GM23338 (cell line): ENCODE results near the gene NT5DC3. TPM values are rescaled to one million over a fixed set of nuclear protein-coding genes. Genes with fewer than 3 reads are reported as not detected.

Source experiments
- ATAC-seq: fragments of 200-7000 bp; cut with Tn5 transposase; 3 replicates; pipeline ENCODE4 v1.9.1; 2020
- DNase-seq: peaks from one replicate; pipeline ENCODE4 v3.0.0-alpha.2; 2015; ENCODE audit warnings: low spot score
- H2AFZ ChIP-seq: fragments of 200-600 bp; sonication (generic); 2 replicates; pipeline ENCODE4 v1.8.0; 2016; ENCODE audit warnings: antibody characterized with exemption, mild to moderate bottlenecking, moderate library complexity
- H3F3A ChIP-seq: fragments of 200-600 bp; sonication (generic); replicated peaks from 2 replicates; pipeline ENCODE4 v1.8.0; 2017; ENCODE audit warnings: antibody characterized with exemption, mixed run types, low read depth
- H3K27ac ChIP-seq: fragments of 200-600 bp; sonication (generic); 2 replicates; pipeline ENCODE4 v1.6.1; 2016; ENCODE audit warnings: low read depth
- H3K27me3 ChIP-seq: fragments of 200-600 bp; sonication (generic); 2 replicates; pipeline ENCODE4 v1.8.0; 2016; ENCODE audit warnings: mild to moderate bottlenecking, mixed run types, moderate library complexity; ENCODE audit not compliant: insufficient read depth
- H3K36me3 ChIP-seq: fragments of 200-600 bp; sonication (generic); 2 replicates; pipeline ENCODE4 v1.8.0; 2016; ENCODE audit warnings: mild to moderate bottlenecking; ENCODE audit not compliant: insufficient read depth
- H3K4me1 ChIP-seq: fragments of 200-600 bp; sonication (generic); 2 replicates; pipeline ENCODE4 v1.8.0; 2016; ENCODE audit warnings: mild to moderate bottlenecking, moderate library complexity; ENCODE audit not compliant: insufficient read depth
- H3K4me2 ChIP-seq: fragments of 200-600 bp; sonication (generic); 2 replicates; pipeline ENCODE4 v1.7.1; 2017; ENCODE audit warnings: mixed run types
- H3K4me3 ChIP-seq: fragments of 200-600 bp; sonication (generic); 2 replicates; pipeline ENCODE4 v1.6.1; 2016; ENCODE audit warnings: mixed run types
- H3K79me2 ChIP-seq: fragments of 200-600 bp; sonication (generic); replicated peaks from 2 replicates; pipeline ENCODE4 v1.8.0; 2017; ENCODE audit warnings: mild to moderate bottlenecking; ENCODE audit not compliant: insufficient read depth
- H3K9me2 ChIP-seq: fragments of 200-600 bp; sonication (generic); 2 replicates; pipeline ENCODE4 v1.8.0; 2017; ENCODE audit not compliant: insufficient read depth
- H4K20me1 ChIP-seq: fragments of 200-600 bp; sonication (generic); replicated peaks from 2 replicates; pipeline ENCODE4 v1.8.0; 2017; ENCODE audit warnings: mild to moderate bottlenecking; ENCODE audit not compliant: insufficient read depth
- H3K27ac Mint-ChIP-seq: 2 replicates; pipeline ENCODE4 v1.8.0; 2020; ENCODE audit warnings: inconsistent platforms, mild to moderate bottlenecking, moderate library complexity, mixed read lengths
- H3K27me3 Mint-ChIP-seq: 3 replicates; pipeline ENCODE4 v1.8.0; 2022; ENCODE audit warnings: low read depth, mild to moderate bottlenecking, moderate library complexity, mixed read lengths, inconsistent platforms; ENCODE audit not compliant: insufficient read depth, poor library complexity
- H3K36me3 Mint-ChIP-seq: 3 replicates; pipeline ENCODE4 v1.8.0; 2021; ENCODE audit warnings: low read depth, mild to moderate bottlenecking, inconsistent platforms, moderate library complexity, mixed read lengths
- H3K4me1 Mint-ChIP-seq: 3 replicates; pipeline ENCODE4 v1.8.0; 2020; ENCODE audit warnings: mild to moderate bottlenecking, inconsistent platforms, mixed read lengths
- H3K4me3 Mint-ChIP-seq: 3 replicates; pipeline ENCODE4 v1.8.0; 2021; ENCODE audit warnings: moderate library complexity, mild to moderate bottlenecking, inconsistent platforms, mixed read lengths
- H3K9me3 Mint-ChIP-seq: 3 replicates; pipeline ENCODE4 v1.8.0; 2020; ENCODE audit warnings: moderate library complexity, mild to moderate bottlenecking, inconsistent platforms, mixed read lengths
- CTCF ChIP-seq, 2 experiments: fragments of 200-600 bp in 1 of 2; sonication (generic) in 1 of 2; conservative IDR thresholded peaks; 2 replicates each; pipeline versions ENCODE4 v1.5.1 to v1.6.1; 2016 to 2017; ENCODE audit warnings: antibody characterized with exemption in 2 of 2, low read depth in 2 of 2, mild to moderate bottlenecking in 2 of 2, moderate library complexity in 1 of 2
- EZH2 ChIP-seq: fragments of 200-600 bp; sonication (generic); IDR thresholded peaks from one replicate; pipeline ENCODE4 v1.8.0; 2017; ENCODE audit warnings: antibody characterized with exemption, mild to moderate bottlenecking, low read depth; ENCODE audit not compliant: unreplicated experiment
- STAT1 ChIP-seq: IDR thresholded peaks from one replicate; pipeline ENCODE4 v1.6.1; 2016; ENCODE audit warnings: antibody characterized with exemption; ENCODE audit not compliant: unreplicated experiment
- ZNF114 ChIP-seq: fragments of 250-450 bp; sonication (Bioruptor Pico); IDR thresholded peaks from 2 replicates; pipeline ENCODE4 v1.5.0; 2020; ENCODE audit warnings: mild to moderate bottlenecking, moderate library complexity
- ZNF331 ChIP-seq: fragments of 250-450 bp; sonication (Bioruptor Pico); IDR thresholded peaks from 2 replicates; pipeline ENCODE4 v1.5.0; 2020; ENCODE audit warnings: low read depth, mild to moderate bottlenecking, moderate library complexity
- ZNF462 ChIP-seq: fragments of 250-450 bp; sonication (Bioruptor Pico); IDR thresholded peaks from 2 replicates; pipeline ENCODE4 v1.5.0; 2020; ENCODE audit warnings: mild to moderate bottlenecking, moderate library complexity
- polyA plus RNA-seq: library from polyadenylated mRNA; unstranded; fragments of >200 nt; fragmentation: Nextera tagmentation; extraction: Ambion mirVana; gene quantifications from 2 replicates; pipeline ENCODE4 v1.2.1, GENCODE V29; 2016
- total RNA-seq: library from RNA; depleted of rRNA; stranded (reverse); fragments of >200 nt; shearing (Covaris generic); gene quantifications from 2 replicates; pipeline ENCODE4 v1.2.3, GENCODE V29; 2014
- TF ChIP-seq, protein P1 (sequence below): IDR thresholded peaks from 2 replicates; pipeline ENCODE4 v1.6.1; 2016; ENCODE audit warnings: antibody characterized with exemption

Gene NT5DC3
- total and polyA plus RNA-seq, 2 experiments from 2014 or later: 2.2 to 12.5 TPM

DNA sequence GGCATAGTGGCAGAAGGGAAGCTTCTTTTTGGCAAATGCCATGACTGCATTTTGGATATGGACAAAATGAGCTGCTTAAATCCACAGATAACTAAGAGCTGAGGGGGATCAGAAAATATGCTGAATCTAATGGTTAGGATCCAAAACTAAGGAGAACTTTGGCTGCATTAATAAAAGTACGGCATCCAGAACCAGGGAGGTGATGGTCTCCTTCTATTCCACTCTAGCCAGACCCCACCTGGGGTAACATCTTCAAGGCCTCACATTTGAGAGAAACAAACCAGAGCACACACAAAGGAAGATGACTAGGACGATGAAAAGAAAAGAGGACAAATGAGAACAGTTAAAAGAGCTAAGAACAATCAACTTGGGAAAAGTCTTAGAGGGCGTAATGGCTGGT is 27.6 kb downstream of the NT5DC3 start:
- Histone ChIP-seq H3K9me2 (no peaks in the 10 kb centered on the region), H3K4me1 (no peaks in the 10 kb centered on the region), H3K36me3 (no peaks in the 10 kb centered on the region; the same call in 1 of the 2 replicates), H3K27ac (no peak overlapping the region), H3K4me3 (no peak overlapping the region), H3K4me2 (no peak overlapping the region), H4K20me1 (0 out of 2 replicates have a peak, but pooled peaks cover 12% of the 10 kb centered on the region), H3F3A (no peaks in the 10 kb centered on the region), H3K27me3 (no peaks in the 10 kb centered on the region), H2AFZ (no peak overlapping the region), H3K79me2 (peaks cover 17% of the 10 kb centered on the region)
- Mint-ChIP-seq H3K27ac (no peak overlapping the region), H3K9me3 (no peaks in the 10 kb centered on the region), H3K27me3 (peaks cover 2% of the 10 kb centered on the region), H3K4me3 (no peak overlapping the region), H3K4me1 (no peaks in the 10 kb centered on the region), H3K36me3 (peaks cover 11% of the 10 kb centered on the region; the same call in 2 of the 3 replicates)
- no peak for DNase-seq
- ATAC-seq: no peak
- TF ChIP-seq ZNF331 (CRISPR knock-in tag): no peak
- no peak for TF ChIP-seq EZH2
- TF ChIP-seq ZNF462 (CRISPR knock-in tag): no peak
- TF ChIP-seq CTCF (conservative IDR thresholded peaks at IDR 0.05; ENCODE audit: low read depth in 2 of 2): no peak
- no peak for TF ChIP-seq STAT1
- TF ChIP-seq ZNF114: no peak
- TF ChIP-seq, protein P1, sequence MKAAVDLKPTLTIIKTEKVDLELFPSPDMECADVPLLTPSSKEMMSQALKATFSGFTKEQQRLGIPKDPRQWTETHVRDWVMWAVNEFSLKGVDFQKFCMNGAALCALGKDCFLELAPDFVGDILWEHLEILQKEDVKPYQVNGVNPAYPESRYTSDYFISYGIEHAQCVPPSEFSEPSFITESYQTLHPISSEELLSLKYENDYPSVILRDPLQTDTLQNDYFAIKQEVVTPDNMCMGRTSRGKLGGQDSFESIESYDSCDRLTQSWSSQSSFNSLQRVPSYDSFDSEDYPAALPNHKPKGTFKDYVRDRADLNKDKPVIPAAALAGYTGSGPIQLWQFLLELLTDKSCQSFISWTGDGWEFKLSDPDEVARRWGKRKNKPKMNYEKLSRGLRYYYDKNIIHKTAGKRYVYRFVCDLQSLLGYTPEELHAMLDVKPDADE: no peak
